HG03571 (cell line): ENCODE measurements around the gene ODC1.

Experiments
- ATAC-seq: cut with Tn5 transposase; IDR thresholded peaks from one replicate; pipeline ENCODE4 v1.9.1; 2021; ENCODE audit not compliant: unreplicated experiment

Gene ODC1

DNA sequence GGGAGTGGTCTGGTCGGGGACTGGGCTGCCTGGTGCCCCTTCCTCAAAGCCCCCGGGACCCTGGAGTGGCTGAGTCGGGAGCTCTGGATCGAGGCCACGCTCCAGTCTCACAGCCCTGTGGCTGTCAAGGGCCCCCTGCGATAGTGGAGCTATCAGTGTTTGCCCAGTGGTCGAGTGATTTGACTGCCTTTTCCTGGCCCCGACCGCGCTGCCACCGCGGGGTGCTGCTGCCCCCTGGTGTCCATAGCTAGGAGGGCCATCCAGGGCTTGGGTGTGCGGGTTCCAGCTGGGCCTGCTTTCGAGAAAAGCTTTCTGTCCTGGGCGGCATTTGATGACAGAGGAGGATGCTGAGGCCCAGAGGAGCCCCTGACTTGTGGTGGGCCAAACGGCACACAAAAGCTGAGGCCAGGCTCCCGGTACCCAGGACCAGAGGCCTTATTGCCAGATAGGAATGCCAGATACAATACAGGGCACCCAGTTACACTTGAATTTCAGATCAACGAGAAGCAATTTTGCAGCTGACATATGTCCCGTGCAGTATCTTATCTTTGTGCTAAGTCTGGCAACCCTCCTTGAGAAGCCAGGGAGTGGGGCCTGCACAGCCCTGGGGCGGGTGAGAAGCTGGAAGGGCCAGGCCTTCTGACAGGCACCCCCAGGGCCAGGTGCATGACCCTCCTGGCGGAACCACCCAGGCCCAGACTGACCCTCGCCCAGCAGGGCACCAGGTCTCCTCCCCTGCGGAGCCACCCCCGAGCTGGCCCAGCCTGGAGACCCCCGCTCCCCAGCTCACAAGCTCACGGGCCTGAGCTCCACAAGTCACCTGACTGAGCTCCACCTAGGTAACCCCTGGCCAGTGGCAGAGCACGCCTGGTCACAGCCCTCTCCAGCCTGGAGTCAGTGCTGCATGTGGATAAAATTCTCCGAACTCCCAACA, 13.0 kb downstream of the ODC1 start:
- ATAC-seq: peak; percentile 54

DNA sequence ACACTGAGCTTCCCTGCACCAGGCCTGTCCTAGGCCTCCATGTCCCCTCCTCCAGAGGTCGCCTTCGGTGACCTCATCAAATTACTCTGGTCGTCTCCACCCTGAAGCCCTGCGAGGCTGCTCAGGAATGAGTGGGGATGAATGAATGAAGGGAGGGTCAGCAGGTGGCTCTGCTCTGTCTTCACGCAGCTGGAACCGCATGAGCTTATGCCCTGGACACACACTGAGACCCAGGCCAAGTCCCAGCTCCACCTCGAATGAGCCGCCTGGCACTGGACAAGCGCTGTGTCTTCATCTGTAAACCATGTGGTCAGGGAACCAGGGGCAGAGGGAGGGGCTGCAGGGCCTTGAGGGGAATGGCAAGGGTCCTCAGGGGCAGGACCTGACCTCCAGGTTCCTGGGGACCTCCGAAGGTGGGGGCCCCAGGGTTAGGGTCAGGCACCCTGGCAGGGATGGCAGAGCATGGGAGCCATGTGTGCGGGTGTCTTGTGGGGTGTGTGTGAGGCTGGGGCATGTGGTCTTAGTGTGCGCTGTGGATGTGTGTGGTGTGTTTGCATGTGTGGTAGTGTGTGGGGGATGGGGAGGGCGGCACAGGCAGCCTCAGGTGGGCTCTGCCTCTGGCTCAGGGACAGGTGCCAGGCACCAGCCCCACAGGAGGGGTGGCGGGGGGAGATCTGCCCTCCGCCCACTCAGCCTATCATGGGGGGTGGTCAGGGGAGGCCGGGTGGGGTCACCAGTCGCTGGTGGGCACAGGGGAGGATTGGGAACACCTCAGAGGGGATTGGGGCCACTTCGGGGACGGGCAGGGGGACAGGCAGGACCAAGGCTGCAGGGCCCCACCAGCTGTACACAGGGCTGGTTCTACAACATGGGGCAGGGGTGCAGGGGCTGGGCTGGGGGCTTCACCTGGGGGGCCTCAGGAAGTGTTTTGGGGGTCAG, 13.9 kb downstream of the ODC1 start:
- no peak for ATAC-seq

DNA sequence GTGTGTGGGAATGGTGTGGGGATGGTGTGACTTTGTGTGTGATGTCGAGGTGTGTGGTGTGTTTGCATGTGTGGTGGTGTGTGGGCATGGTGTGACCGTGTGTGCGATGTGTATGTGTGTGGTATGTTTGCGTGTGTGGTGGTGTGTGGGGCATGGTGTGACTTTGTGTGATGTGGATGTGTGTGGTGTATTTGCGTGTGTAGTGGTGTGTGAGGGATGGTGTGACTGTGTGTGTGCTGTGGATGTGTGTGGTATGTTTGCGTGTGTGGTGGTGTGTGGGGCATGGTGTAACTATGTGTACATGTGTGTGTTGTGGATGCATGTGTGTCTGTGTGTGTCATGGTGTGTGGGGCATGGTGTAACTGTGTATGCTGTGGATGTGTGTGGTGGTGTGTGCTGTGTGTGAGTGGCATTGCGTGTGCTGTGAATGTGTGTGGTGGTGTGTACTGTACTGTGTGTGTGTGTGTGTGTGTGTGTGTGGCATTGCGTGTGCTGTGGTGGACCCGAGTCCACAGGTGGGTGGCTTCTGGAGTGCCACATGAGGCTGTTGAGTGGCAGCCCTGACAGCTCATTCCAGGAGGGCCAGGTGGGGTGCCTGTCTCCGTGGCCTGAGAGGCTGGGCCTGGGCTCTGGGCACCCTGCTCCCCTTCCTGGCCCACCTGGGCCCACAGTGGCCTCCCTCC, 14.7 kb downstream of the ODC1 start:
- ATAC-seq: no peak

DNA sequence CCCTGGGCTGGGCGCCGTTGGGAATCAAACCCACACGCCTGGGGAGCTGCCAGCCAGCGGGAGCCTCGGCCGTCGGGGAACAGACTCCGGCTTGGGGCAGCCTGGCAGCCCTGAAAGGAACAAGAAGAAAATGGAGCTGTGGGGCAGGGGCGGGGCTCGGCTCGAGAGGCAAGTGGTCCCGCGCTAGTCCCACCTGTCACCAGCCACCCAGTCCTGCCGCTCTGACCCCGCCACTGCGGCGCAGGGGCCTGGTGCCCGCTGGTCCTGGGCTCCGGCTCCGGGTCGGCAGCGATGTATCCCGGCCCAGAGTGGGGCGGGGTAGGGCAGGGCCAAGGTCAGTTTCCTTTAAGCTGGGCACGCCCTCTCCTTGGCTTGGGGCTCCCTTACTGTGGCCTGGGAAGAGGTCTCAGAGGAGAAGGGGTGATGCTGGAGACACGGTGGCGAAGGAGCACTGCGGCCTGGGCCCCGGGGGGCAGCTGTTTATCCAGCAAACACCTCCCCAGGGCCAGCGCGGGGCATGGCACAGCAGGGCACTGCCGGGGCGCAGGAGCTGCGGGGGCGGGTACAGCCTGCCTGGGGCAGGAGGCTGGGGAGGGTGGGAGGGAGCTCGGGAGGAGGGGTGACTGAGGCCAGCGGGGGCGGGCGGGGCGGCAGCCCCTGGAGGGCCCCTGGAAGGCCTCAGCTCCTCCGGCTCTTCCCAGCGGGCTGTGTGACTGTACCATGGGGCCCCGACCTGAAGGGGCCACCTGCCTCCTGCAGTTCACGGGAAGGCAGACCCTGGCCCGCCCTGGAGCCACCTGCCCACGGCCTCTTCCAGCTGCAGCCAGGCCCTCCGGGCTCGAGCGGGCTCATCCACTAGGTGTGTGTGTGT, 15.6 kb downstream of the ODC1 start:
- ATAC-seq: peak; percentile 56

DNA sequence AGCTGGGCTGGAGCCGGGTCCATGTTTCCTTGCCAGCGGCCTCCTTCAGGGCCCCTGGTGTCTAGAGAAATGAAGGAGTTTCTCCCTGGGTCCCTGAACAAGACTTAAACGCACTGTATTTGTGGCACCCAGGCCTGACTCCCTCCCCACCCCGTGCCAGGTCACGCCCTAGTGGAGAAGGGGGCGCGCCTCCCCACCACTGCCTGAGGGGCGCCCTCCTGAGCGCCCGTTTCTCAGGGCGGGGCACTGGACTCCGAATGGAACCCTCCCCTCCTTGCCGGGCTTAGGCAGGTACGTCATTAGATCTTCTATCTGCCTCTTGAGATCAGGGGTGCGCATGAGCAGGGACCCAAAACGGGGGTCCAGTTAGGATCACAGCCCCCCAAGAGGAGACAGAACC, 16.3 kb downstream of the ODC1 start:
- ATAC-seq: no peak

DNA sequence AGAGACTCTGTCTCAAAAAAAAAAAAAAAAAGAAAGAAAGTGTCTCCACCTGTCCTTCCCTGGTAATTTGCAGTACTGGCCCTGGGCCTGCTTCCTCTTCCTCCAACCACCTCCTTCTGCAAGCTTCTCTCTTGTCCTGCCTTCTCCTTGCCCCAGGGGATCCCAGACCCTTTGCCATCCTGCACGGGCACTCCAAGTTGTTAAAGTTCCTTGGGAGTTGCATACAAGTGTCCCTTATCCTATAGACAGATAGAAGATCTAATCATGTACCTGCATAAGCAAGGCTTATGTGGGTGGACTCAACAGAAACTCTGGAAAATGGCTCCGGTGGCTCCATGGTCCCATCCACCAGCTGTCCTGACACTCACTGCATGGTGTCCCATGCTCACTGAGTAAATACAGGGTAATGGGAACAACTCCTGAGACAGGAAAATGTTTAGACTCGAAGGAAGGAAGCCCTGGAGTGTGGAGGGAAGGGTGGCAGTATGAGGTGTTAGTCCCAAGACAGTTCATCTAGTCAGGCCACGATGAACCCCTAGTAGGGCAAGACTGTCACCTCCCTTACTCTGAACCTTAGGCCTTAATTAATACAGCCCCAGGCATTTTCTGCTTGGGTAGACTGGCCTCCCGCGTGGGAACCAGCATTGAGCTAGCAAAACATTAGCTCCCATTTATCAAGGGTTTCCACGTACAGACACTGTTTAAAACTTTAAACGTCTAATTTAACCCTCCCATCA, 17.1 kb downstream of the ODC1 start:
- ATAC-seq: no peak

DNA sequence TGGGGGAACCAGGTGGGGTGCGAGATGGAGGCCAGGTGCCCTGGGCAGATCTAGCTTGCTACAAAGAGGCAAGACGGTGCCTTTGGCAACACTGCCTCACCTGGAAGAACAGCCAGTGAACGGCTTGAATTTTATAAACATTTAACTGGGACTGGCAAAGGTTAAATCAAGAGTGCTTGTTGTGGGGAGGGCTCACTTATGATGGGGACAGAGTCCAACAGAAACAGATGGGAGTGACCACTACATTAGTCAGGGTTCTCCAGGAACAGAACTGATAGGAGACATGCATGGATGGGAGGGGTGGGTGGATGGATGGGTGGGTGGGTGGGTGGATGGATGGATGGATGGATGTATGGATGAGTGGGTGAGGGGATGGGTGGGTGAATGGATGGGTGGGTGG, 19.2 kb downstream of the ODC1 start:
- ATAC-seq: no peak

DNA sequence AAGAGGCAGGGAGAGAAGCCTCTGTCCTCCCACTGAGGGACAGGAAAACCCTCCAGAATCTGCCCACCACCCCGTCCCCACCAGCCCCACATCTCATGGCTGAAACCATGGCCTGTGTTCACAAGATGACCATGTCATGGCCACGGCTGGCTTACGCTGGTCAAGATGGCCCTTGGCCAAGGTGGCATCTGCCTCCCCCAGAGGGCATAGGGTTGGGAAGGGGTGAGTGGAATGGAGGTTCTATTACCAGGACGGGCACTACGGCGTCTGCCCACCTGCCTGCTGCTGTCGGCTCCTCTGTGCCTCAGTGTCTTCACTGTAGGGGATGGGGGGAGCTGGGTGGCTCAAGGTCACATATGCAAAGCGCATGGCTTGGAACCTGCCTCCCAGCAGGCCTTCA, 19.8 kb downstream of the ODC1 start:
- no peak for ATAC-seq

DNA sequence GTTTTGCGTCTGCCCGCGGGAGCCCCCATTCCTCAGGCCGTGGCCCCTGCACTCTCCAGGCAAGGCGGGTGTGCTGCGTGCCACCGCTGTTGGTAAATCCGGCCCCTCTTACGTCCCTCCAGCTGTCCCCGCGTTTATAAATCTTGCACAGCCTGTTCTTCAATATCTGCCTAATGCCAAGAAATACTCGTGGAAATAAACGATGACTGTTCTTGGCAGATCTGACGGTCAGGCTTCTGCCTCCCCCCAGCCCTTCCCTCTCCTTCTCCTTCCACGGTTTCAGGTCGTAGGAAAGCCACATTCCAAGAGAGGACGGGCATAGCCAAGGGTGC, 20.5 kb downstream of the ODC1 start:
- no peak for ATAC-seq

DNA sequence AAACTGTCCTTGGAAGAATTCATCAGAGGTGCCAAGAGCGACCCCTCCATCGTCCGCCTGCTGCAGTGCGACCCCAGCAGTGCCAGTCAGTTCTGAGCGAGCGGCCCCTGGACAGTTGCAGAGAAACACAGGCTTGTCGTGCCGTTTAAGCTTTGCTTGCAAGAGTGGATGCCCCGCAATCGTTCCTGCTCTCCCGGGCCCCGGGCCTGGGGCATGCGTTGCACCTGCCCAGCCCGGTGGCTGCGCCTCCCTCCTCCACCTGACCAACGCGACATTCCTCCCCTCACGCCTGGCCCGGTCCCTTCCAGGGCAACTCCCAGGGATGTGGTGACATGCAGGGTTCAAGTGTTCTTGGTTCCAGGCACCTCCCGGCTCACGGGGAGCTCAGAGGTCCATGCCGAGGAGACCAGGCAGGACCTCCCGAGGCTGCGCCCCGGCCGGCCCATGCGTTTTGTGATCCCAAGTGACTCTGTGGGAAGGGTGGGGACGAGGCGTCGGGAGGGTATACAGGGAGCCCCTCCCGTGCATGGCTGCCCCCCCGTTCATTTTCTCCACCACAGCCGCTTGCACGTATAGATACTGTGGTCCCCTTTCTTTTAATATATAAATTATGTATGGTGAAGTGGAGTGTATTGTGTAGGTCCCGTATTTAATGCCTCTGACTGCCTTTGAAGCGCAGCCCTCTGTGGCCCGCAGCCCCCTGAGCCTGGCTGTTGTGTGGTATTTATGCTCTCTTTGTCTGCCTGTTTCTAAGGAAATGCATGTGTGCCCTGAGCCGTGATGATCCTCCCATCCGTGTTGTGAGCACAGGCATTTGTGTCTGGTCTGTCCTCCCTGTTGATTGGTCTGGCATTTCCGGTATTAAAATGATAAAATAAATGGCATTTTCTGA, 21.2 kb downstream of the ODC1 start:
- no peak for ATAC-seq

DNA sequence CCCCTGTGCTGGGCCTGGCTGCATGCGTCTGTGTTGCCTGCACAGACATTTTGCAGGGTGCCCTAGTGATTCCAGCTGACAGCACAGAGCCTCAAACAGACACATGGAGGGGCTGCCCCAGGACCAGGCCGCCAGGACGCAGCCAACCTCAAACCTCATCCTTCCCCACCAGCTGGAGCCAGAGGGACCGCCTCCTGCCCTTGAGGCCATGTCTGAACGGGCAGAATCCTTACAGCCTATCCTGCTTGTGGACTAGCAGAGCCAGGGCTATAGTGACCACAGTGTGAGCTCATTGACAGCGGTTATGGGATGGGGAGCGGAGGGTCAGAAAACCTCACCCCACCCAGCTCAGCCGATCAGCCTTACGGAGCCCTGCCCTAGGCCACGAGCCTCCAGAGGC, 22.4 kb downstream of the ODC1 start:
- no peak for ATAC-seq

DNA sequence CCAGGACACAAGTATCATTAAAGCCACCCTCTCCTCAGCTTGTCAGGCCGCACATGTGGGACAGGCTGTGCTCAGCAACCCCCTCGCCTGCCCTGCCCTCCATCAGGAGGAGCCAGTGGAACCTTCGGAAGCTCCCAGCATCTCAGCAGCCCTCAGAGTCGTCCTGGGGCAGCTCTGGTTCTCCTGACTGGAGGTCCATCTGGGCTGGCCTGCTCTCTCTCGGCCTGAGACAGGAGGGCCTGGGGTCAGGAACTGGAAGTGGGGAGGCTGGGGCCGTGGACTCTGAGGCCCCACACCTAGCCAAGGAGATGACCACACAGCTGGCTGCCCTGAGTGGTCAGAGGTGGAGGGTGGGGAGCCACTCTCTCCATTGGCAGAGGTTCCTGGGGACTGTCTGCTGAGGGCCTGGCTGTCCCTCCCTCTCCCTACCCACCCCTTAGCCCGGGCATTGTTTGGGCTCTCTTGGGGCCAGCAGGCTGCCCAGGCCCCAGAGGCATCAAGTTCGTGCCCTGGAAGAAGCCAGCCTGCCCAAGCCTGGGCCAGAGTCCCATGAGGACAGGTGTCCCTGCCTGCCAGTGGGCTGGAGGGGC, 23.1 kb downstream of the ODC1 start:
- ATAC-seq: no peak

DNA sequence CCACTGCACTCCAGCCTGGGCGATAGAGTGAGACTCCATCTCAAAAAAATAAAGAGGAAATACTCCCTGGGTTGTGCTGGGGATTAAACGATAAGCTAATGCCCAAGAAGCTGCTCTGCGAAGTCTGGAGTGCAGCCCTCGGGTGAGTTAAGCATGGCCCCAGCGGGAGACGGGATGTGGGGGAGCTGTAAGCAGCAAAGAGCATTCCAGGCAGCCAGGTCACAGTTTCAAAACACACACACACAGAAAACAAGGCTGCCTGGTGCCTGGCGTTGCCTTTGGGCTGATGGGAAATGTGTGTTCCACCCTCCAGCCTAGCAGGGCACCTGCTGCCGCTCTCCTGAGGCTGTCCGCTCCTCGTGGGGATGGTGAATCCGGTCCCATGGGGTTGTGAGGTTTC, 24.1 kb downstream of the ODC1 start:
- ATAC-seq: no peak

DNA sequence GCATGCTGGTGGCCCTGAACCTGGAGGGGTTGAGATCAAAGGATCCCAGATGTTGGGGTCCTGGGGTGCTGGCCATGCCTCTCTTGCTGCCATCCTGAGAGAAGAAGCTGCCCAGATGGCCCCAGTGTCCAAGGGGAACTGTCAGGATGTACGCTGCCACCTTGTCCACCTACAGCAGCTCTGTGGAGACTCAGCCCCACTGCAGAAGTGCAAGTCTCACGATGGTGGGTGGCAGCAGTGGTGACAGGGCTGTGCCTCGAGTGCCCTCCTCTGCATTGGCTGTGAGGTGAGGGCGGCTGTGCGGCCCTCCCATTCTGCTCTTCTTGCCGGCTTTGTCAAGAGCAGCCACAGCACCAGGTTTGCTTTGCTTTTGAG, 24.7 kb downstream of the ODC1 start:
- no peak for ATAC-seq

DNA sequence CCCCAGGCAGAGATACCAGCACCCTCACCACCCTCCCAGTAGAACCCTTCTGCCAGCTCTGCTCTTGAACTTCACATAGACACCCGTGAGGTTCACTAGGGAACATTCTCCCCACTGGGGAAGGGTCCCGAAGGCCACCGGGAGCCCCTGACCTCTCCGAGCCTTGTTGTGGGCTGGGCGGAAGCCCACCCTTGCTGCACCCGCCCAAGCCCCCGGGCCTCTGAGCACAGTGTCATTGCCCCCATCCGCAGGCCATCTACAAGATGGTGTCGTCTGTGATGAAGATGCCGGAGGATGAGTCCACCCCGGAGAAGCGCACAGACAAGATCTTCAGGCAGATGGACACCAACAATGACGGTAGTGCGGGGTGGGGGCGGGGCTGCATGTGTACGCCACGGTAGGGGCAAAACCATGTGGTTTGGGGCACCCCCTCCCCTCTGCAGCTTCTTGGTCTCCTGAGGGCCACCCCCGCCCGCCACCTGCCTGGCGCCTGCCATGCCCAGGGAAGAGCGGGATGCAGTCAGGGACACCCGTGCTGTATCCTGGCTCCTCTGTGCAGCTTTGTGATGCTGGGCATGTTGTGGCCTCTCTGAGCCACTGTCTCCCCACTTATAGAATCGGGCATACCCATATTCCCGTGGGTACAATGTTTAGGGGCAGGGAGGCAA, 25.3 kb downstream of the ODC1 start:
- ATAC-seq: no peak

DNA sequence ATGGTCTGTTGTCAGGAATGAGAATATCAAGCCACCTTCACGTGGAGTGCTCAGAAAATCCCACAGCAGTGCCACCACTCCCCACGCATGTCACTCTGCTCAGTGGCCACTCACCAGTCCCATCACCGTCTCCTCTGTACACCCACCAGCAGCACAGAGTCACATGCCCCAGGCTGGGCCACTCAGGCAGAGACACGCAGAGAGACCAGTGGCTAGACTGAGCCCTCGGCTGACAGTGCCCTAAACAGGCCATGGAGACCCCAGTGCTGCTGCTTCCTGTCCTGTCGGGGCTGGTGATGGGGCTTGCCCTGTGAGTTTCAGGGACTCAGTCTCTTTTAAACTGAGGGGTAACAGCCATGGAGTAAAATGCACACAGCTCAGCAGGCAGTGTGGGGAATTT, 25.9 kb downstream of the ODC1 start:
- ATAC-seq: no peak

DNA sequence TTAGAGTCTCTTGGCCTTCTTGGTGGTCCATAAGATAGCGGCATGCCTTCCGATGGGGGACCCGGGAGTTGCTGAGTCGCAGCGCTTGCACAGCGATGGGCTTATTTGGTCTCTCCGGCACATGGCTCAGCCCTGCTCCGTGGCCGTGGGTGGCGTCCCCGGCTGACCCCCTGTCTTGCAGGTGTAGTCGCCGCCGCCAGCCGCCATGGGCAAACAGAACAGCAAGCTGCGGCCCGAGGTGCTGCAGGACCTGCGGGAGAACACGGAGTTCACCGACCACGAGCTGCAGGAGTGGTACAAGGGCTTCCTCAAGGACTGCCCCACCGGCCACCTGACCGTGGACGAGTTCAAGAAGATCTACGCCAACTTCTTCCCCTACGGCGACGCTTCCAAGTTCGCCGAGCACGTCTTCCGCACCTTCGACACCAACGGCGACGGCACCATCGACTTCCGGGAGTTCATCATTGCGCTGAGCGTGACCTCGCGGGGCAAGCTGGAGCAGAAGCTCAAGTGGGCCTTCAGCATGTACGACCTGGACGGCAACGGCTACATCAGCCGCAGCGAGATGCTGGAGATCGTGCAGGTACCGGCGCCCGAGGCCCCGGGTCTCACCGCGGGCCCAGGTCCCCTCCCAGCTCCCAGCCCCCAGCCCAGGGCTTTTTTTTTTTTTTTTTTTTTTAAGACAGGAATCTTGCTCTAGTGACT, 28.4 kb downstream of the ODC1 start:
- no peak for ATAC-seq
